ENCODE measurements around the gene MSI2.

- TF ChIP-seq CTCF (IDR thresholded peaks at IDR 0.05) = no peak
- TF ChIP-seq POLR2A (IDR thresholded peaks at IDR 0.05) = no peak
- TF ChIP-seq EP300 (IDR thresholded peaks at IDR 0.05) = no peak
- TF ChIP-seq POLR2AphosphoS5 (IDR thresholded peaks at IDR 0.05) = no peak
These were observed 413.6 kb downstream of the MSI2 start for GRCh38 chr17:57669671-57670529.

All from gastroesophageal sphincter (tissue), 3 donors.